Lower leg skin (tissue), 4 donors: ENCODE data around the gene DNASE2. TPM values are rescaled to one million over a fixed set of nuclear protein-coding genes. Genes with fewer than 3 reads are reported as not detected.

Source experiments
- DNase-seq, 2 donors: peaks; one replicate each; pipeline ENCODE4 v3.0.0-alpha.2; 2019; ENCODE audit warnings: low spot score in 2 of 2
- H3K4me3 ChIP-seq: fragments of 200-600 bp; sonication (generic); 2 replicates; pipeline ENCODE4 v1.5.1; 2017; ENCODE audit warnings: mild to moderate bottlenecking, low read depth; ENCODE audit not compliant: poor library complexity, severe bottlenecking
- POLR2A ChIP-seq, 2 donors: fragments of 450-650 bp; IDR thresholded peaks; one replicate each; pipeline ENCODE4 v1.6.1; 2016 to 2017; ENCODE audit warnings: antibody characterized with exemption in 2 of 2, mild to moderate bottlenecking in 1 of 2, moderate library complexity in 1 of 2
- WGBS, 2 donors: methylation state at CpG; one replicate each; pipeline ENCODE4 v1.1.5; 2018; 5-methylcytosine and 5-hydroxymethylcytosine counted together
- intact Hi-C: fragments of 100-400 bp; cut with DNase I; formaldehyde crosslinking; loops from one replicate; pipeline ENCODE4 v1.15.0; 2023; ENCODE audit warnings: low total_unique reads
- total RNA-seq, 4 donors: library from RNA; depleted of rRNA; stranded (reverse); fragments of >200 nt; gene quantifications; one replicate each; pipeline ENCODE4 v1.1.0, GENCODE V29; 2016
- TF ChIP-seq, protein P1 (sequence below), 3 donors: fragments of 450-650 bp; IDR thresholded peaks; one replicate each; pipeline ENCODE4 v1.5.1; 2016; ENCODE audit warnings: antibody characterized with exemption in 3 of 3, mild to moderate bottlenecking in 3 of 3, moderate library complexity in 2 of 3

DNASE2 gene, protein sequence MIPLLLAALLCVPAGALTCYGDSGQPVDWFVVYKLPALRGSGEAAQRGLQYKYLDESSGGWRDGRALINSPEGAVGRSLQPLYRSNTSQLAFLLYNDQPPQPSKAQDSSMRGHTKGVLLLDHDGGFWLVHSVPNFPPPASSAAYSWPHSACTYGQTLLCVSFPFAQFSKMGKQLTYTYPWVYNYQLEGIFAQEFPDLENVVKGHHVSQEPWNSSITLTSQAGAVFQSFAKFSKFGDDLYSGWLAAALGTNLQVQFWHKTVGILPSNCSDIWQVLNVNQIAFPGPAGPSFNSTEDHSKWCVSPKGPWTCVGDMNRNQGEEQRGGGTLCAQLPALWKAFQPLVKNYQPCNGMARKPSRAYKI
- 10 to 100 TPM; 31.8 to 50.6 (median 36.6) TPM for total RNA-seq

DNA sequence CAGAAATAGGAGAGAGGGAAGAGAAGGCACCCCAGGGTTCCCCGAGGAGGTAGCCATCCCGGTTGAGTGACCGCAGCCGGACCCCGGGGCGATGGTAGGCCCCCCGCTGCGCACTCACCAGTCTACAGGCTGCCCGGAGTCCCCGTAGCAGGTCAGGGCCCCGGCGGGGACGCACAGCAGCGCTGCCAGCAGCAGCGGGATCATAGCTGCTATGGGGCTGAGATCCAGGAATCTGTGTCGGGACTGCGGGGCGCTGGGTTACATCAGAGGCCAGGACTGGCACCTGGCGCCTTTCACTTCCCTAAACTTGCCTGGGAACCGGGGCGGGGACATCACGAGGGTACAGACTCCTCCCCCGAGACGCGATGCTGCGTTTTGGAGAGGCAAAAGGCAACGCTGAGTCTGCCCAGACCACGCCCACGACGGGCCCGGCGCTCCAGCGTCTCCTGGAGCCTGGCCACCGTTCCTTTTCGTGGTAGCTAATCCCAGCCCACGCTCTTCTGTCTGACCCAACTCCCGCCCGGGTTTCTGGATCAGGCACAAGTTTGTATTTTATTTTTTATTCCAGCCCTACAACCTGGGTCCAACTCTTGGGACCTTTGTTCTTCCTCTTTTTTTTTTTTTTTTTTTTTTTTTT, at the start of gene DNASE2:
Gene DNASE2 (minus strand): TSS at position 278 of the 637 bp plus-strand sequence. CDS start 74 bp downstream, at position 204.
- WGBS, 2 donors: 1% methylated on average over 21 to 32 of the region's 38 CpGs
- TF ChIP-seq POLR2A (IDR thresholded peaks at IDR 0.05): no peak
- TF ChIP-seq, protein P1, sequence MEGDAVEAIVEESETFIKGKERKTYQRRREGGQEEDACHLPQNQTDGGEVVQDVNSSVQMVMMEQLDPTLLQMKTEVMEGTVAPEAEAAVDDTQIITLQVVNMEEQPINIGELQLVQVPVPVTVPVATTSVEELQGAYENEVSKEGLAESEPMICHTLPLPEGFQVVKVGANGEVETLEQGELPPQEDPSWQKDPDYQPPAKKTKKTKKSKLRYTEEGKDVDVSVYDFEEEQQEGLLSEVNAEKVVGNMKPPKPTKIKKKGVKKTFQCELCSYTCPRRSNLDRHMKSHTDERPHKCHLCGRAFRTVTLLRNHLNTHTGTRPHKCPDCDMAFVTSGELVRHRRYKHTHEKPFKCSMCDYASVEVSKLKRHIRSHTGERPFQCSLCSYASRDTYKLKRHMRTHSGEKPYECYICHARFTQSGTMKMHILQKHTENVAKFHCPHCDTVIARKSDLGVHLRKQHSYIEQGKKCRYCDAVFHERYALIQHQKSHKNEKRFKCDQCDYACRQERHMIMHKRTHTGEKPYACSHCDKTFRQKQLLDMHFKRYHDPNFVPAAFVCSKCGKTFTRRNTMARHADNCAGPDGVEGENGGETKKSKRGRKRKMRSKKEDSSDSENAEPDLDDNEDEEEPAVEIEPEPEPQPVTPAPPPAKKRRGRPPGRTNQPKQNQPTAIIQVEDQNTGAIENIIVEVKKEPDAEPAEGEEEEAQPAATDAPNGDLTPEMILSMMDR (IDR thresholded peaks at IDR 0.05): no peak
- H3K4me3 ChIP-seq: peak within 1 kb of the TSS; percentile 72
- intact Hi-C loops: loop anchor here (10.0 kb wide), 1 partner anchor 64 kb away; the partner anchor contains the start of gene RAD23A
- peak; percentile 97 to 99 for DNase-seq

- TF ChIP-seq, protein P1 (IDR thresholded peaks at IDR 0.05): no peak
- TF ChIP-seq POLR2A (IDR thresholded peaks at IDR 0.05): no peak
- no peak for DNase-seq
- WGBS, 2 donors: 92 to 94% methylated on average over 19 of the region's 19 CpGs
- H3K4me3 ChIP-seq: no peak overlapping the region
- intact Hi-C loops: no loop called here
Measured at GRCh38 chr19:12930002-12930645, 48.9 kb upstream of the DNASE2 start.

GRCh38 chr19:12924621-12925310, 43.5 kb upstream of the DNASE2 start:
- 95 to 96% methylated on average over 29 of the region's 29 CpGs for WGBS, 2 donors
- intact Hi-C loops: no loop called here
- H3K4me3 ChIP-seq: no peak overlapping the region
- TF ChIP-seq, protein P1 (IDR thresholded peaks at IDR 0.05): no peak
- TF ChIP-seq POLR2A (IDR thresholded peaks at IDR 0.05): no peak
- DNase-seq: no peak

DNA sequence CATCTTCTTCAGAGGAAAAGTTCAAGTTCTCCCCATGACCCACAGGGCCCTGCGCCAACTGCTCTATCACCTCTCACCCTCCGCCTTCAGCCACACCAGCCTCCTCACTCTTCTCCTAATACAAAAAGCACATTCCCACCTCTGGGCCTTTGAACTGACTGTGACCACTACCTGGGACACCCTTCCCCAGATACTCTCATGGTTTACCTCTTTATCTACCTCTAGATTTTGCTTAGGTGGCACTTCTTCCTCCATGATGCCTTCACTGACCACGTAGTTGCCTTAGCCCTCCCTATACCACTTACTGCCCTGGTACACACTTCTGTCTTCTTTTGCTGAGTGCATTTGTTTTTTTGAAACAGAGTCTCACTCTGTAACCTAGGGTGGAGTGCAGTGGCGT, 41.7 kb upstream of the DNASE2 start:
- intact Hi-C loops: no loop called here
- WGBS, 2 donors: 98% methylated on average over 4 of the region's 4 CpGs
- no peak overlapping the region for H3K4me3 ChIP-seq
- DNase-seq: no peak
- TF ChIP-seq, protein P1 (IDR thresholded peaks at IDR 0.05): no peak
- no peak for TF ChIP-seq POLR2A (IDR thresholded peaks at IDR 0.05)

GRCh38 chr19:12921047-12921446, 39.8 kb upstream of the DNASE2 start:
- intact Hi-C loops: no loop called here
- TF ChIP-seq POLR2A (IDR thresholded peaks at IDR 0.05): no peak
- TF ChIP-seq, protein P1 (IDR thresholded peaks at IDR 0.05): no peak
- WGBS, 2 donors: 61 to 69% methylated on average over 3 of the region's 3 CpGs
- no peak overlapping the region for H3K4me3 ChIP-seq
- DNase-seq: no peak
